DND-41 (cell line): ENCODE results near the gene CCDC28B.

Experiments used
- EZH2 ChIP-seq: IDR thresholded peaks from 3 replicates; pipeline ENCODE4 v1.6.1; 2012; ENCODE audit warnings: borderline replicate concordance, low read depth, mild to moderate bottlenecking, moderate library complexity, low read length, inconsistent platforms; ENCODE audit not compliant: severe bottlenecking
- TF ChIP-seq, protein P1 (sequence below): IDR thresholded peaks from 2 replicates; pipeline ENCODE4 v1.5.1; 2012; ENCODE audit warnings: borderline replicate concordance, low read length, moderate library complexity, mild to moderate bottlenecking; ENCODE audit not compliant: poor library complexity, severe bottlenecking; ENCODE audit errors: extremely low read depth

- TF ChIP-seq, protein P1, sequence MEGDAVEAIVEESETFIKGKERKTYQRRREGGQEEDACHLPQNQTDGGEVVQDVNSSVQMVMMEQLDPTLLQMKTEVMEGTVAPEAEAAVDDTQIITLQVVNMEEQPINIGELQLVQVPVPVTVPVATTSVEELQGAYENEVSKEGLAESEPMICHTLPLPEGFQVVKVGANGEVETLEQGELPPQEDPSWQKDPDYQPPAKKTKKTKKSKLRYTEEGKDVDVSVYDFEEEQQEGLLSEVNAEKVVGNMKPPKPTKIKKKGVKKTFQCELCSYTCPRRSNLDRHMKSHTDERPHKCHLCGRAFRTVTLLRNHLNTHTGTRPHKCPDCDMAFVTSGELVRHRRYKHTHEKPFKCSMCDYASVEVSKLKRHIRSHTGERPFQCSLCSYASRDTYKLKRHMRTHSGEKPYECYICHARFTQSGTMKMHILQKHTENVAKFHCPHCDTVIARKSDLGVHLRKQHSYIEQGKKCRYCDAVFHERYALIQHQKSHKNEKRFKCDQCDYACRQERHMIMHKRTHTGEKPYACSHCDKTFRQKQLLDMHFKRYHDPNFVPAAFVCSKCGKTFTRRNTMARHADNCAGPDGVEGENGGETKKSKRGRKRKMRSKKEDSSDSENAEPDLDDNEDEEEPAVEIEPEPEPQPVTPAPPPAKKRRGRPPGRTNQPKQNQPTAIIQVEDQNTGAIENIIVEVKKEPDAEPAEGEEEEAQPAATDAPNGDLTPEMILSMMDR, result no peak
- TF ChIP-seq EZH2, result no peak
Measured at GRCh38 chr1:32241001-32241763, 40.8 kb downstream of the CCDC28B start.
